Mucosa of descending colon (tissue), 3 donors: ENCODE results near the gene PSMD2. TPM values are rescaled to one million over a fixed set of nuclear protein-coding genes. Genes with fewer than 3 reads are reported as not detected.

Experiments
- ATAC-seq: fragments of 200-7000 bp; cut with Tn5 transposase; one replicate; pipeline ENCODE4 v1.9.1; 2020; ENCODE audit warnings: mild to moderate bottlenecking, moderate library complexity
- DNase-seq, 3 donors: peaks; one replicate each; pipeline ENCODE4 v3.0.0-alpha.2; 2020
- H3K36me3 ChIP-seq: fragments of 200-600 bp; one replicate; pipeline ENCODE4 v1.8.0; 2021; ENCODE audit warnings: low read depth, mild to moderate bottlenecking
- H3K4me1 ChIP-seq: fragments of 200-600 bp; one replicate; pipeline ENCODE4 v1.8.0; 2021; ENCODE audit warnings: low read depth, mild to moderate bottlenecking
- H3K4me3 ChIP-seq: fragments of 200-600 bp; one replicate; pipeline ENCODE4 v1.8.0; 2021; ENCODE audit warnings: mild to moderate bottlenecking
- H3K9me3 ChIP-seq: fragments of 200-600 bp; one replicate; pipeline ENCODE4 v1.8.0; 2021; ENCODE audit warnings: mild to moderate bottlenecking
- CTCF ChIP-seq: fragments of 200-600 bp; IDR thresholded peaks from one replicate; pipeline ENCODE4 v1.8.0; 2022; ENCODE audit warnings: antibody characterized with exemption, mild to moderate bottlenecking
- intact Hi-C, 2 donors: fragments of 100-400 bp; cut with DNase I in 1 of 2; cut with micrococcal nuclease in 1 of 2; formaldehyde crosslinking; loops; one replicate each; pipeline versions ENCODE4 v1.11.0 to v1.11.1; 2022; cut with DNase I, micrococcal nuclease
- total RNA-seq, 3 donors: library from RNA; stranded (reverse); fragmentation: NEBNext Ultra II Directional in 2 of 3; extraction: Animal tissue kit (Norgen Biotek cat#: 25700) in 2 of 3; gene quantifications; one replicate each; pipeline versions ENCODE4 v1.2.1 to v1.2.4, GENCODE V29; 2021 to 2023
- donor health status: DM: no; HTN: no; CAD: no; lungs with moderate emphysema.
- donor health status: DM: no; HTN: no; CAD: no.
- donor health status: DM: no; HTN: yes; CAD: no.

PSMD2 gene
- total RNA-seq, 3 donors from 2014 or later: 160 to 223 (median 176) TPM

- DNase-seq: no peak
- intact Hi-C loops: no loop called here
- Histone ChIP-seq H3K4me1 (no peaks in the 10 kb centered on the region), H3K4me3 (no peak within 1 kb of the TSS), H3K36me3 (no peaks in the 10 kb centered on the region), H3K9me3 (no peaks in the 10 kb centered on the region)
- ATAC-seq: no peak
- TF ChIP-seq CTCF: no peak
Measured at GRCh38 chr3:184275961-184276910, 22.8 kb upstream of the PSMD2 start, which contains the start of gene ECE2. Gene ECE2, plus strand, starts transcription at chr3:184276022. Its CDS starts 132 bp downstream, at chr3:184276154.

- ATAC-seq: no peak
- TF ChIP-seq CTCF: no peak
- Histone ChIP-seq H3K9me3 (no peaks in the 10 kb centered on the region), H3K4me1 (no peaks in the 10 kb centered on the region), H3K4me3 (no peak overlapping the region), H3K36me3 (no peaks in the 10 kb centered on the region)
- intact Hi-C loops: no loop called here
- DNase-seq: no peak
Measured at GRCh38 chr3:184277366-184277765, 21.7 kb upstream of the PSMD2 start.

- Histone ChIP-seq H3K4me3 (no peak overlapping the region), H3K36me3 (no peaks in the 10 kb centered on the region), H3K4me1 (no peaks in the 10 kb centered on the region), H3K9me3 (no peaks in the 10 kb centered on the region)
- DNase-seq (no peak), ATAC-seq (no peak)
- intact Hi-C loops: loop anchor here in 1 of 2 donors (10.0 kb wide), 1 partner anchor 388 kb away; no protein-coding TSS in a partner anchor
- no peak for TF ChIP-seq CTCF
Measured at GRCh38 chr3:184282941-184283340, 16.1 kb upstream of the PSMD2 start.

- no peaks in the 10 kb centered on the region for H3K9me3 ChIP-seq
- DNase-seq: no peak
- H3K36me3 ChIP-seq: no peaks in the 10 kb centered on the region
- TF ChIP-seq CTCF: no peak
- ATAC-seq: no peak
- no peaks in the 10 kb centered on the region for H3K4me1 ChIP-seq
- H3K4me3 ChIP-seq: no peak overlapping the region
- intact Hi-C loops: loop anchor here in 1 of 2 donors (10.0 kb wide), 1 partner anchor 389 kb away; no protein-coding TSS in a partner anchor
Measured at GRCh38 chr3:184283681-184284080, 15.4 kb upstream of the PSMD2 start.

GRCh38 chr3:184284696-184285095 lies 14.3 kb upstream of the PSMD2 start:
- H3K36me3 ChIP-seq: no peaks in the 10 kb centered on the region
- intact Hi-C loops: loop anchor here in 1 of 2 donors (10.0 kb wide), 1 partner anchor 390 kb away; no protein-coding TSS in a partner anchor
- H3K4me3 ChIP-seq: no peak overlapping the region
- no peaks in the 10 kb centered on the region for H3K9me3 ChIP-seq
- no peaks in the 10 kb centered on the region for H3K4me1 ChIP-seq
- peak; percentile 71 for ATAC-seq
- no peak for TF ChIP-seq CTCF
- DNase-seq: peak in 1 of 3 donors; percentile 27
